GM13977 (cell line): ENCODE measurements around the gene CHKB.

Experiments used
- DNase-seq: peaks from one replicate; pipeline ENCODE4 v3.0.0; 2012; ENCODE audit warnings: low spot score
- CTCF ChIP-seq: IDR thresholded peaks from 2 replicates; pipeline ENCODE4 v1.5.1; 2012; ENCODE audit warnings: mild to moderate bottlenecking, control low read depth; ENCODE audit not compliant: insufficient read depth; ENCODE audit errors: extremely low read depth, missing control alignments
- in situ Hi-C: fragments of 300-500 bp; cut with MboI; formaldehyde crosslinking; loops from one replicate; pipeline ENCODE4 v1.12.0; 2022; ENCODE audit warnings: low sequenced_read_pairs, low pct_unique_long_range_greater_than_20kb, mixed read lengths, inconsistent platforms; ENCODE audit not compliant: unreplicated experiment

The CHKB gene

GRCh38 chr22:50603511-50604255 lies 21.0 kb upstream of the CHKB start:
- in situ Hi-C loops = no loop called here
- DNase-seq = peak; percentile 42
- no peak for TF ChIP-seq CTCF

- in situ Hi-C loops = no loop called here
- peak; percentile 27 for DNase-seq
- no peak for TF ChIP-seq CTCF
Measured at GRCh38 chr22:50602338-50602700, 19.7 kb upstream of the CHKB start.

GRCh38 chr22:50601669-50602337 lies 19.2 kb upstream of the CHKB start:
- no peak for TF ChIP-seq CTCF
- DNase-seq = peak; percentile 38
- in situ Hi-C loops = no loop called here

GRCh38 chr22:50600967-50601668 lies 18.5 kb upstream of the CHKB start:
- peak; percentile 45 for DNase-seq
- in situ Hi-C loops = no loop called here
- TF ChIP-seq CTCF = no peak

- in situ Hi-C loops = no loop called here
- TF ChIP-seq CTCF = no peak
- DNase-seq = peak; percentile 69
Measured at GRCh38 chr22:50600538-50600937, 17.9 kb upstream of the CHKB start, which contains the start of gene MAPK8IP2. TSS of gene MAPK8IP2 (plus strand) at chr22:50600793. CDS start at chr22:50600819, 26 bp downstream.

- DNase-seq = peak; percentile 89
- in situ Hi-C loops = no loop called here
- TF ChIP-seq CTCF = no peak
Measured at GRCh38 chr22:50599816-50600455, 17.3 kb upstream of the CHKB start.
